ENCODE measurements around the gene TUBB4B. TPM values are rescaled to one million over a fixed set of nuclear protein-coding genes. Genes with fewer than 3 reads are reported as not detected.
"Not testable (repeated sequence)": the region's sequence is repeated elsewhere in the genome, so short reads cannot be mapped to it uniquely, and the experiment has no call there.

TUBB4B gene
- polyA plus RNA-seq, 2 donors: 415 to 578 TPM

DNA sequence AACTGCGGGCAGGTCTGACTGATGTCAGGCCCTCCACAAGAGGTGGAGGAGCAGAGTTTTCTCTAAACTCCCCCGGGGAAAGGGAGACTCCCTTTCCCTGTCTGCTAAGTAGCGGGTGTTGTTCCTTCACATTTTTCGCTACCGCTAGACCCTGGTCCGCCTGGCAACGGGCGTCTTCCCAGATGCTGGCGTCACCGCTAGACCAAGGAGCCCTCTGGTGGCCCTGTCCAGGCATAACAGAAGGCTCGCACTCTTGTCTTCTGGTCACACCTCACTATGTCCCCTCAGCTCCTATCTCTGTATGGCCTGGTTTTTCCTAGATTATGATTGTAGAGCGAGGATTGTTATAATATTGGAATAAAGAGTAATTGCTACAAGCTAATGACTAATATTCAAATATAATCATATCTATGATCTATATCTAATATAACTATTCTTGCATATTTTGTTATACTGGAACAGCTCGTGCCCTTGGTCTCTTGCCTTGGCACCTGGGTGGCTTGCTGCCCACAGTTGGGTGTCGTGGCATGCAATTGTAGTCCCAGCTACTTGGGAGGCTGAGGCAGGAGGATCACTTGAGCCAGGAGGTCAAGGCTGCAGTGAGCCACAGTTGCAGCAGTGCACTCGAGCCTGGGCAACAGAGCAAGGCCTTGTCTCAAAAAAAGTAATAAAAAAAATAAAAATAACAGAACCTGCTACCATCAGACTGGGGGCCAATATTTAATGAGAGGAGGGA is 21.3 kb downstream of the TUBB4B start:
- not testable (repeated sequence) for H3K4me3 ChIP-seq (ENCODE audit: low read depth in 1 of 2, low read length in 2 of 2); H3K9me3 ChIP-seq (ENCODE audit: control insufficient read depth in 2 of 2, insufficient read depth in 1 of 2, low read depth in 1 of 2, low read length in 1 of 2); H3K27me3 ChIP-seq (ENCODE audit: control insufficient read depth in 1 of 2, insufficient read depth in 2 of 2, low read length in 2 of 2); H3K27ac ChIP-seq (ENCODE audit: low read depth in 2 of 2, low read length in 1 of 2); H3K4me1 ChIP-seq (ENCODE audit: control insufficient read depth in 2 of 2, insufficient read depth in 2 of 2, low read length in 1 of 2)
- peaks cover 7 to 37% of the 10 kb centered on the region in 2 donors for H3K36me3 ChIP-seq (ENCODE audit: control insufficient read depth in 2 of 2, insufficient read depth in 2 of 2, low read length in 1 of 2)
- 38 to 42% methylated on average over 15 of the region's 15 CpGs for WGBS, 2 donors

DNA sequence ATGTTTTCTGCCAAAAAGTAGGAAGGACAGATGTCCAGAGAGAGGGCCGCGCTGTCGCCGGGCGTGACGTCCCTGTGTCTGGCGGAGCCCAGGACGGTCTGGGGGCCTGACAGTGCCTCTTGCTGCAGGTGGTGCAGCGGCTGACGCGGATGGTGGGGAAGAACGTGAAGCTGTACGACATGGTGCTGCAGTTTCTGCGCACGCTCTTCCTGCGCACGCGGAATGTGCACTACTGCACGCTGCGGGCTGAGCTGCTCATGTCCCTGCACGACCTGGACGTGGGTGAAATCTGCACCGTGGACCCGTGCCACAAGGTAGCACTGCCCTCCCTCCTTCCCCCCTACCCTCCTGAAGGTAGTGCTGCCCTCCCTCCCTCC is 21.8 kb downstream of the TUBB4B start:
- H3K9me3 ChIP-seq (ENCODE audit: control insufficient read depth in 2 of 2, insufficient read depth in 1 of 2, low read depth in 1 of 2, low read length in 1 of 2): no peaks in the 10 kb centered on the region
- H3K27me3 ChIP-seq (ENCODE audit: control insufficient read depth in 1 of 2, insufficient read depth in 2 of 2, low read length in 2 of 2): no peaks in the 10 kb centered on the region
- no peak overlapping the region for H3K4me3 ChIP-seq (ENCODE audit: low read depth in 1 of 2, low read length in 2 of 2)
- H3K27ac ChIP-seq (ENCODE audit: low read depth in 2 of 2, low read length in 1 of 2): no peak overlapping the region
- peaks cover 7 to 39% of the 10 kb centered on the region in 2 donors for H3K36me3 ChIP-seq (ENCODE audit: control insufficient read depth in 2 of 2, insufficient read depth in 2 of 2, low read length in 1 of 2)
- no peaks in the 10 kb centered on the region for H3K4me1 ChIP-seq (ENCODE audit: control insufficient read depth in 2 of 2, insufficient read depth in 2 of 2, low read length in 1 of 2)
- 91 to 94% methylated on average over 24 of the region's 24 CpGs for WGBS, 2 donors

DNA sequence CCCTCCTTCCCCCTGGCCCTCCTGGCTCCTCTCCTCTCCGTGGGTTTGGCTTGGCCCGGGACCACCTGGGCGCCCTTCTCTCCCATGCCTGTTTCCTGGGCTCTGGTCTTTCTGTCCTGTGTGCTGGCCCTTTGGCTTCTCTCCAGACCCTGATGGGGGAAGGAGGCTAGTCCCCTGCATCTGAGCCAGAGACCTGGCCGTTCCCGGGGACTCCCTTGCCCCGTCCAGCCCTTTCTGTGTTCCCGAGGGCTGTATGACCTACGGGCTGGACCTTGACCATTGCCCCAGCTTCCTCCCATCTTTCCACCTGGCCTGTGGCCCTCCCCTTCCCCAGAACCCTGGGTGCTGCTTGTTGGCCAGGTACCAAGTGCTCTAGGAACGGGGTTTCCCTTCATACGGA is 22.4 kb downstream of the TUBB4B start:
- Histone ChIP-seq H3K4me1 (ENCODE audit: control insufficient read depth in 2 of 2, insufficient read depth in 2 of 2, low read length in 1 of 2) (no peaks in the 10 kb centered on the region), H3K27ac (ENCODE audit: low read depth in 2 of 2, low read length in 1 of 2) (no peak overlapping the region), H3K4me3 (ENCODE audit: low read depth in 1 of 2, low read length in 2 of 2) (no peak overlapping the region), H3K27me3 (ENCODE audit: control insufficient read depth in 1 of 2, insufficient read depth in 2 of 2, low read length in 2 of 2) (no peaks in the 10 kb centered on the region), H3K9me3 (ENCODE audit: control insufficient read depth in 2 of 2, insufficient read depth in 1 of 2, low read depth in 1 of 2, low read length in 1 of 2) (no peaks in the 10 kb centered on the region), H3K36me3 (ENCODE audit: control insufficient read depth in 2 of 2, insufficient read depth in 2 of 2, low read length in 1 of 2) (peaks cover 7 to 42% of the 10 kb centered on the region in 2 donors)
- 85 to 88% methylated on average over 10 of the region's 10 CpGs for WGBS, 2 donors

DNA sequence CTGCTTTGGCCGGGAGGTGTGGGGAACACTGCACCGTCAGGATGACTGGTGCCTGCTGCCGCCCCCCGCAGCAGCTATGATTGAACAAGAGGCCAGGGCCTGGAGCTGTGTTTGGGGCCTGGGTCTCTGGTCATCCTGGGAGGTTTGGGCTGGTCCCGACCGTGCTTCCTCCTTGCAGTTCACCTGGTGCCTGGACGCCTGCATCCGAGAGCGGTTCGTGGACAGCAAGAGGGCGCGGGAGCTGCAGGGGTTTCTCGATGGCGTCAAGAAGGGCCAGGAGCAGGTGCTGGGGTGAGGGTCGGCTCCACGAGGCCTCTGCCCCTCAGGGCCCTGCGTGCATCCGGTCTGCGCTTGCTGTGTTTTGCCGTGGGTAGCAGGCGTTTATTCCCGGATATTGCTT is 23.0 kb downstream of the TUBB4B start:
- 94 to 98% methylated on average over 22 of the region's 22 CpGs for WGBS, 2 donors
- Histone ChIP-seq H3K27ac (ENCODE audit: low read depth in 2 of 2, low read length in 1 of 2) (no peak overlapping the region), H3K4me3 (ENCODE audit: low read depth in 1 of 2, low read length in 2 of 2) (no peak overlapping the region), H3K9me3 (ENCODE audit: control insufficient read depth in 2 of 2, insufficient read depth in 1 of 2, low read depth in 1 of 2, low read length in 1 of 2) (no peaks in the 10 kb centered on the region), H3K27me3 (ENCODE audit: control insufficient read depth in 1 of 2, insufficient read depth in 2 of 2, low read length in 2 of 2) (no peaks in the 10 kb centered on the region), H3K4me1 (ENCODE audit: control insufficient read depth in 2 of 2, insufficient read depth in 2 of 2, low read length in 1 of 2) (peaks cover 4% of the 10 kb centered on the region in 2 donors), H3K36me3 (ENCODE audit: control insufficient read depth in 2 of 2, insufficient read depth in 2 of 2, low read length in 1 of 2) (peaks cover 7 to 43% of the 10 kb centered on the region in 2 donors)

DNA sequence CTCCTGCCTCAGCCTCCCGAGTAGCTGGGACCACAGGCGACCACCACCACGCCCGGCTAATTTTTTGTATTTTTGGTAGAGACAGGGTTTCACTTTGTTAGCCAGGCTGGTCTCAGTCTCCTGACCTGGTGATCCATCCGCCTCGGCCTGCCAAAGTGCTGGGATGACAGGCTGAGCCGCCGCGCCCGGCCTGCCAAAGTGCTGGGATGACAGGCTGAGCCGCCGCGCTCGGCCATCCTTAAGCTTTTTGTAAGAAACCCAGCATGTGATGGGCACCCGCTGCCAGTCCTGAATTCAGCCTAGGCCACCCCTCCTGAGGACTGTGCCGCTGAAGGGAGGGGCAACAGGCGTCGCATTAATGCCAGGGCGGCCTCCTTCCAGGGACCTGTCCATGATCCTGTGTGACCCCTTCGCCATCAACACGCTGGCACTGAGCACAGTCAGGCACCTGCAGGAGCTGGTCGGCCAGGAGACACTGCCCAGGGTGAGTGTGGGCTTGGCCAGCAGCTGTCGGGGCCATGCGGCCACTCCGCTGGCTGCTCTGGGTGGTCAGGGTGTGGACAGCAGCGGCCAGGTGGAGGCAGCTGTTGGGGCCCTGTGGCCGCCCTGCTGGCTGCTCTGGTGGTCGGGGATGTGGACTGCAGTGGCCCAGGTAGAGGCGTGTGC is 24.5 kb downstream of the TUBB4B start:
- no peaks in the 10 kb centered on the region for H3K9me3 ChIP-seq (ENCODE audit: control insufficient read depth in 2 of 2, insufficient read depth in 1 of 2, low read depth in 1 of 2, low read length in 1 of 2)
- H3K27ac ChIP-seq (ENCODE audit: low read depth in 2 of 2, low read length in 1 of 2): no peak overlapping the region
- 94 to 97% methylated on average over 29 of the region's 29 CpGs for WGBS, 2 donors
- no peaks in the 10 kb centered on the region for H3K27me3 ChIP-seq (ENCODE audit: control insufficient read depth in 1 of 2, insufficient read depth in 2 of 2, low read length in 2 of 2)
- peaks cover 4 to 40% of the 10 kb centered on the region in 2 donors for H3K36me3 ChIP-seq (ENCODE audit: control insufficient read depth in 2 of 2, insufficient read depth in 2 of 2, low read length in 1 of 2)
- no peak overlapping the region for H3K4me3 ChIP-seq (ENCODE audit: low read depth in 1 of 2, low read length in 2 of 2)
- peaks cover 5 to 6% of the 10 kb centered on the region in 2 donors for H3K4me1 ChIP-seq (ENCODE audit: control insufficient read depth in 2 of 2, insufficient read depth in 2 of 2, low read length in 1 of 2)

DNA sequence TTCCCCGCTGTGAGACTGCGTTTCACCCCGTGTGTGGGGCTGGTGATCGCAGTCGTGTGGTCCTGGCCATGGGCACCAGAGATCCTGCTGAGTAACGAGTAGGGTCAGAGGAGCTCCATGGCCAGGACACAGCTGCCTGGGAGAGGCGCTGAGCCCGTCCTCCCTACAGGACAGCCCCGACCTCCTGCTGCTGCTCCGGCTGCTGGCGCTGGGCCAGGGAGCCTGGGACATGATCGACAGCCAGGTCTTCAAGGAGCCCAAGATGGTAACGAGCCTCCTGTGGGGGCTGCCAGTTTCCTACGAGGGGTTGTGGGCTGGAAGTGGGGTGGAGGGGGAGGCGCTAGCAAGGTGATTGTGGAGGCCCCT is 25.1 kb downstream of the TUBB4B start:
- Histone ChIP-seq H3K27me3 (ENCODE audit: control insufficient read depth in 1 of 2, insufficient read depth in 2 of 2, low read length in 2 of 2) (no peaks in the 10 kb centered on the region), H3K27ac (ENCODE audit: low read depth in 2 of 2, low read length in 1 of 2) (no peak overlapping the region), H3K4me1 (ENCODE audit: control insufficient read depth in 2 of 2, insufficient read depth in 2 of 2, low read length in 1 of 2) (peaks cover 5 to 6% of the 10 kb centered on the region in 2 donors), H3K36me3 (ENCODE audit: control insufficient read depth in 2 of 2, insufficient read depth in 2 of 2, low read length in 1 of 2) (peaks cover 4 to 40% of the 10 kb centered on the region in 2 donors), H3K9me3 (ENCODE audit: control insufficient read depth in 2 of 2, insufficient read depth in 1 of 2, low read depth in 1 of 2, low read length in 1 of 2) (no peaks in the 10 kb centered on the region), H3K4me3 (ENCODE audit: low read depth in 1 of 2, low read length in 2 of 2) (no peak overlapping the region)
- WGBS, 2 donors: 88 to 90% methylated on average over 15 of the region's 15 CpGs

DNA sequence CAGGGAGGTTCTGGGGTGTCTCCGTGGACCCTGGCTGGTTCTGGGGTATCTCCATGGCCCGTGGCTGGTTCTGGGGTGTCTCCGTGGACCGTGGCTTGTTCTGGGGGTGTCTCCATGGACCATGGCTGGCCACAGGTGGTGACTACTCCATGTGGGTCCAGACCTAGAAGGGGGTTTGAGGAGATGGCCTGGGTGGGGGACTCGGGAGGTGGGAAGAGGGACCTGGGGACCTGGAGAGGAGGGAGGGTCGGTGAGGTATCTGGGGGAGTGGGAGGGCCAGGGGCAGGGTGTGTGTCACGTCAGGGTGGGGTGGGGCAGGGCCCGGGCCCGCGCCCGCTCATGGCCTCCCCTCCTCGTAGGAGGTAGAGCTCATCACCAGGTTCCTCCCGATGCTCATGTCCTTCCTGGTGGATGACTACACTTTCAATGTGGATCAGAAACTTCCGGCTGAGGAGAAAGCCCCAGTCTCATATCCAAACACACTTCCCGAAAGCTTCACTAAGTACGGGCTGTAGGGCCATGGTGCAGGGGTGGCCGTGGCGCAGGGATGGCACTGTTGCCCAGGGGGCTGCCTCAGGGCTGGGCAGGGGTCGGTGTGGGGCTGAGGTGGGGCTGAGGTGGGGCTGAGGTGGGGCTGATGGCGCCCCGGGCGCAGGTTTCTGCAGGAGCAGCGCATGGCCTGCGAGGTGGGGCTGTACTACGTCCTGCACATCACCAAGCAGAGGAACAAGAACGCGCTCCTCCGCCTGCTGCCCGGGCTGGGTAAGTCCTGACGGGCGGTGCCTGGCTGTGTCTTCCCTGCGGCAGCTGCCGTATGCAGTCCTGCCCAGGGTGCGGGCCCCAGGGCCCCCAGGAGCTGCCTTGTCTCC is 25.7 kb downstream of the TUBB4B start:
- Histone ChIP-seq H3K36me3 (ENCODE audit: control insufficient read depth in 2 of 2, insufficient read depth in 2 of 2, low read length in 1 of 2) (peaks cover 4 to 40% of the 10 kb centered on the region in 2 donors), H3K4me1 (ENCODE audit: control insufficient read depth in 2 of 2, insufficient read depth in 2 of 2, low read length in 1 of 2) (peaks cover 5 to 6% of the 10 kb centered on the region in 2 donors)
- WGBS, 2 donors: 89 to 94% methylated on average over 33 to 34 of the region's 34 CpGs

DNA sequence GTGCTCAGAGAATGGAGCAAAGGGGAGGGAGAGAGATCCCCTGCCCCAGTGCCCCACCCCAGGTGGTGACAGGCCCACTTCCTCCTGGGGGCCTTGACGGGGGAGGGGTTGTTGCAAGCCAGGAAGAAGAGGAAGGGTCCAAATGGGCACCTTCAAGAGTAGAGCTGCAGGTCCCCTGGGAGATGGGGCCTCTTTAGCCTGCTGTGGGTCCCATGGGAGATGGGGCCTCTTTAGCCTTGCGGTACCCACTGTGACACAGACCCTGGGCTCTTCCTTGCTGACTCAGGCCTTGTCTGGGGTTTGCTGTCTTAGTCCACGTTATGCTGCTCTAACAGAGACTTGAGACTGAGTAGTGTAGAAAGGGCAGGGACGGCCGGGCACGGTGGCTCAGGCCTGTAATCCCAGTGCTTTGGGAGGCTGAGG is 26.9 kb downstream of the TUBB4B start:
- WGBS, 2 donors: 93 to 95% methylated on average over 6 of the region's 6 CpGs
- no peaks in the 10 kb centered on the region for H3K27me3 ChIP-seq (ENCODE audit: control insufficient read depth in 1 of 2, insufficient read depth in 2 of 2, low read length in 2 of 2)
- H3K4me1 ChIP-seq (ENCODE audit: control insufficient read depth in 2 of 2, insufficient read depth in 2 of 2, low read length in 1 of 2): peaks cover 5 to 6% of the 10 kb centered on the region in 2 donors
- no peak overlapping the region for H3K4me3 ChIP-seq (ENCODE audit: low read depth in 1 of 2, low read length in 2 of 2)
- no peaks in the 10 kb centered on the region for H3K9me3 ChIP-seq (ENCODE audit: control insufficient read depth in 2 of 2, insufficient read depth in 1 of 2, low read depth in 1 of 2, low read length in 1 of 2)
- peaks cover 4 to 48% of the 10 kb centered on the region in 2 donors for H3K36me3 ChIP-seq (ENCODE audit: control insufficient read depth in 2 of 2, insufficient read depth in 2 of 2, low read length in 1 of 2)
- H3K27ac ChIP-seq (ENCODE audit: low read depth in 2 of 2, low read length in 1 of 2): no peak overlapping the region

More for the DNA sequence above, 25.7 kb downstream of the TUBB4B start:
- H3K27me3 ChIP-seq (ENCODE audit: control insufficient read depth in 1 of 2, insufficient read depth in 2 of 2, low read length in 2 of 2): no peaks in the 10 kb centered on the region
- no peak overlapping the region for H3K4me3 ChIP-seq (ENCODE audit: low read depth in 1 of 2, low read length in 2 of 2)
- H3K27ac ChIP-seq (ENCODE audit: low read depth in 2 of 2, low read length in 1 of 2): no peak overlapping the region
- H3K9me3 ChIP-seq (ENCODE audit: control insufficient read depth in 2 of 2, insufficient read depth in 1 of 2, low read depth in 1 of 2, low read length in 1 of 2): no peaks in the 10 kb centered on the region

DNA sequence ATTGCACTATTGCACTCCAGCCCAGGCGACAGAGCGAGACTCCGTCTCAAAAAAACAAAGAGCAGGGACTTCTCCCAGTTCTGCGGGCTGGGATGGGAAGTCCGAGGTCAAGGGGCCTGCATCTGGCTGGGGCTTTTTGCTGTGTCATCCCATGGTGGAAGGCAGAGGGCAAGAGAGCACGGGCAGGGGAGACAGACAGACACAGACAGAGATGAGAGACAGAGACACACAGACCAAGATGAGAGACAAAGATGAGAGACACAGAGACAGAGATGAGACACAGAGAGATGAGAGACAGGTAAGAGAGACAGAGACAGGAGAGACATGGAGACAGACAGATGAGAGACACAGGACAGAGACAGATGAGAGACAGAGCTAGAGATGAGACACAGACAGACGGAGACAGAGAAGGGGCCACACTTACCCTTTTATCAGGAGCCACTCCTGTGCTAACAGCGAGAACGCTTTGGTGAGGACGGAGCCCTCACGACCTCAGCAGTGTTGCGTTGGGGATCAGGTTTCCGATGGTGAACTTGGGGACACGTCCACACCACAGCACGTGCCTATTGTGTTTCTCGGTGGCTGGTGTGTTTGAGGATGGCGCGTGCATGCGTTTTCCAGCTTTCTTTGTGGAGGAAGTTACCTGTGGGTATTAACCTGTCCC is 27.6 kb downstream of the TUBB4B start:
- H3K4me3 ChIP-seq (ENCODE audit: low read depth in 1 of 2, low read length in 2 of 2): no peak overlapping the region
- H3K36me3 ChIP-seq (ENCODE audit: control insufficient read depth in 2 of 2, insufficient read depth in 2 of 2, low read length in 1 of 2): peaks cover 4 to 43% of the 10 kb centered on the region in 2 donors
- no peaks in the 10 kb centered on the region for H3K9me3 ChIP-seq (ENCODE audit: control insufficient read depth in 2 of 2, insufficient read depth in 1 of 2, low read depth in 1 of 2, low read length in 1 of 2)
- H3K27me3 ChIP-seq (ENCODE audit: control insufficient read depth in 1 of 2, insufficient read depth in 2 of 2, low read length in 2 of 2): no peaks in the 10 kb centered on the region
- H3K27ac ChIP-seq (ENCODE audit: low read depth in 2 of 2, low read length in 1 of 2): peak overlapping the region in 1 of 2 donors; percentile 58
- WGBS, 2 donors: 71 to 83% methylated on average over 19 of the region's 19 CpGs
- peaks cover 5 to 6% of the 10 kb centered on the region in 2 donors for H3K4me1 ChIP-seq (ENCODE audit: control insufficient read depth in 2 of 2, insufficient read depth in 2 of 2, low read length in 1 of 2)
